Measurements from ENCODE around the gene SEC14L1. TPM values are rescaled to one million over a fixed set of nuclear protein-coding genes. Genes with fewer than 3 reads are reported as not detected.

The SEC14L1 gene
- total and polyA plus RNA-seq, 2 of the 8 experiments (the other 6 are each of a cell fraction or from before 2014, with no cell fraction given): 27.2 to 74.4 TPM

- Histone ChIP-seq H3K4me3 (ENCODE audit: extremely low read depth in 1 of 4, insufficient read depth in 2 of 4, low read depth in 3 of 4, low read length in 4 of 4) (no peak overlapping the region), H3K56ac (replicated peaks; ENCODE audit: insufficient read length, low read depth, low read length) (no peak overlapping the region), H2AFZ (ENCODE audit: low read length) (no peak overlapping the region), H3K27ac (ENCODE audit: low read depth, low read length) (no peak overlapping the region; the same call in 1 of the 2 replicates), H3K9ac (replicated peaks in 1 of 4; ENCODE audit: extremely low read depth in 1 of 4, low read depth in 3 of 4, low read length in 3 of 4) (no peak overlapping the region), H3K23me2 (ENCODE audit: low read depth, low read length) (no peaks in the 10 kb centered on the region), H2BK120ac (replicated peaks; ENCODE audit: low read depth, low read length) (no peak overlapping the region), H2BK5ac (ENCODE audit: low read depth, low read length) (no peak overlapping the region), H2AK5ac (ENCODE audit: low read depth, low read length) (no peak overlapping the region), H2BK20ac (ENCODE audit: low read length) (no peak overlapping the region), H2BK12ac (ENCODE audit: low read depth, low read length) (no peak overlapping the region), H3K18ac (ENCODE audit: extremely low read depth, low read length) (no peak overlapping the region), H3K4me1 (replicated peaks in 1 of 4; ENCODE audit: control insufficient read depth in 3 of 4, insufficient read depth in 4 of 4, low read length in 3 of 4) (no peaks in the 10 kb centered on the region), H4K20me1 (replicated peaks in 1 of 2; ENCODE audit: control insufficient read depth in 1 of 2, insufficient read depth in 2 of 2, low read length in 2 of 2) (peaks cover 0 to 1% of the 10 kb centered on the region in 2 experiments), H3K4ac (replicated peaks; ENCODE audit: insufficient read length, low read depth, low read length) (no peak overlapping the region), H3K14ac (ENCODE audit: insufficient read length) (no peak overlapping the region), H3K23ac (ENCODE audit: insufficient read length) (no peak overlapping the region), H4K91ac (replicated peaks; ENCODE audit: insufficient read length, low read length) (no peak overlapping the region), H3K9me3 (ENCODE audit: insufficient read depth in 2 of 2, low read depth in 1 of 2, low read length in 1 of 2) (no peaks in the 10 kb centered on the region), H3K27me3 (replicated peaks in 1 of 4; ENCODE audit: control insufficient read depth in 3 of 4, extremely low read depth in 1 of 4, insufficient read depth in 3 of 4, low read length in 3 of 4) (no peaks in the 10 kb centered on the region), H3K4me2 (ENCODE audit: insufficient read depth in 1 of 2, low read depth in 2 of 2, low read length in 2 of 2) (no peak overlapping the region), H4K8ac (ENCODE audit: extremely low read depth, insufficient read depth, low read length) (no peak overlapping the region), H4K5ac (ENCODE audit: insufficient read length, low read depth, low read length) (no peak overlapping the region), H3K36me3 (ENCODE audit: control insufficient read depth in 2 of 4, insufficient read depth in 4 of 4, low read length in 3 of 4) (peaks cover 6 to 44% (median 27%) of the 10 kb centered on the region in 4 experiments), H3K79me2 (ENCODE audit: control insufficient read depth in 1 of 2, insufficient read depth in 2 of 2, low read length in 2 of 2) (no peaks in the 10 kb centered on the region), H3K79me1 (ENCODE audit: low read depth, low read length) (0 out of 2 replicates have a peak, but pooled peaks cover 3% of the 10 kb centered on the region), H2BK15ac (ENCODE audit: low read length) (no peak overlapping the region)
- no peak for FAIRE-seq
- no peak for DNase-seq (ENCODE audit: low read depth in 1 of 2, low spot score in 2 of 2)
- TF ChIP-seq RXRA (IDR thresholded peaks at IDR 0.05; ENCODE audit: insufficient read depth, low read depth, low read length): no peak
- TF ChIP-seq SP4 (IDR thresholded peaks at IDR 0.05; ENCODE audit: low read length): no peak
- TF ChIP-seq ASH2L (IDR thresholded peaks at IDR 0.05; ENCODE audit: low read length): no peak
- TF ChIP-seq NANOG (IDR thresholded peaks at IDR 0.05; ENCODE audit: insufficient read depth, low read depth, low read length, poor library complexity, severe bottlenecking): no peak
- no peak for TF ChIP-seq SIRT6 (IDR thresholded peaks at IDR 0.05; ENCODE audit: low read length)
- no peak for TF ChIP-seq MAX (IDR thresholded peaks at IDR 0.05)
- TF ChIP-seq SP2 (IDR thresholded peaks at IDR 0.05; ENCODE audit: low read length): no peak
- TF ChIP-seq PHF8 (conservative IDR thresholded peaks at IDR 0.05; ENCODE audit: low read depth, low read length): no peak
- no peak for TF ChIP-seq JUND (IDR thresholded peaks at IDR 0.05; ENCODE audit: low read length)
- TF ChIP-seq CHD2 (IDR thresholded peaks at IDR 0.05; ENCODE audit: low read length): no peak
- 91% methylated on average over 5 of the region's 5 CpGs; no CpG with 5 or more reads in 1 of the 2 experiments for WGBS, 2 experiments (ENCODE audit: extremely low coverage in 1 of 2, insufficient coverage in 1 of 2, insufficient read length in 1 of 2, insufficient replicate concordance in 2 of 2, low coverage in 1 of 2, low lambda C conversion rate in 2 of 2, missing lambda C conversion rate in 1 of 2)
- ChIA-PET POLR2A (ENCODE audit: partially characterized antibody) (no interaction called here), CTCF (ENCODE audit: partially characterized antibody) (interaction anchor here (0.9 to 1.4 kb wide), 2 partner anchors 13 to 140 kb away, joined by 3 to 5 read pairs; no protein-coding TSS in a partner anchor)
Measured at GRCh38 chr17:77196251-77196650, 55.5 kb downstream of the SEC14L1 start.
